GM18909 (cell line): Measurements from ENCODE around the gene PCDHGA1.
"Not testable (repeated sequence)": the region's sequence is repeated elsewhere in the genome, so short reads cannot be mapped to it uniquely, and the experiment has no call there.

Source experiments
- ATAC-seq: cut with Tn5 transposase; IDR thresholded peaks from one replicate; pipeline ENCODE4 v1.9.1; 2021; ENCODE audit warnings: mild to moderate bottlenecking; ENCODE audit not compliant: unreplicated experiment, poor library complexity

PCDHGA1 gene

DNA sequence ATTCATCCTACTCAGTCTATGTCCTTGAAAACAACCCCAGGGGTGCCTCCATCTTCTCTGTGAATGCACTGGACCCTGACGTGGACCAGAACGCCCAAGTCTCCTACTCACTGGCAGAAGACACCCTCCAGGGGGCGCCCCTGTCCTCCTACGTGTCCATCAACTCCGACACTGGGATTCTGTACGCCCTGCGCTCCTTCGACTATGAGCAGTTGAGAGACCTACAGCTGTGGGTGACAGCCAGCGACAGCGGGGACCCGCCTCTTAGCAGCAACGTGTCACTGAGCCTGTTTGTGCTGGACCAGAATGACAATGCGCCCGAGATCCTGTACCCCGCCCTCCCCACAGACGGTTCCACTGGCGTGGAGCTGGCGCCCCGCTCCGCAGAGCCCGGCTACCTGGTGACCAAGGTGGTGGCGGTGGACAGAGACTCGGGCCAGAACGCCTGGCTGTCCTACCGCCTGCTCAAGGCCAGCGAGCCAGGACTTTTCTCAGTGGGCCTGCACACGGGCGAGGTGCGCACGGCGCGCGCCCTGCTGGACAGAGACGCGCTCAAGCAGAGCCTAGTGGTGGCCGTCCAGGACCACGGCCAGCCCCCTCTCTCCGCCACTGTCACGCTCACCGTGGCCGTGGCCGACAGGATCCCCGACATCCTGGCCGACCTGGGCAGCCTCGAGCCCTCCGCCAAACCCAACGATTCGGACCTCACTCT, 45.3 kb downstream of the PCDHGA1 start:
- ATAC-seq = not testable (repeated sequence)

DNA sequence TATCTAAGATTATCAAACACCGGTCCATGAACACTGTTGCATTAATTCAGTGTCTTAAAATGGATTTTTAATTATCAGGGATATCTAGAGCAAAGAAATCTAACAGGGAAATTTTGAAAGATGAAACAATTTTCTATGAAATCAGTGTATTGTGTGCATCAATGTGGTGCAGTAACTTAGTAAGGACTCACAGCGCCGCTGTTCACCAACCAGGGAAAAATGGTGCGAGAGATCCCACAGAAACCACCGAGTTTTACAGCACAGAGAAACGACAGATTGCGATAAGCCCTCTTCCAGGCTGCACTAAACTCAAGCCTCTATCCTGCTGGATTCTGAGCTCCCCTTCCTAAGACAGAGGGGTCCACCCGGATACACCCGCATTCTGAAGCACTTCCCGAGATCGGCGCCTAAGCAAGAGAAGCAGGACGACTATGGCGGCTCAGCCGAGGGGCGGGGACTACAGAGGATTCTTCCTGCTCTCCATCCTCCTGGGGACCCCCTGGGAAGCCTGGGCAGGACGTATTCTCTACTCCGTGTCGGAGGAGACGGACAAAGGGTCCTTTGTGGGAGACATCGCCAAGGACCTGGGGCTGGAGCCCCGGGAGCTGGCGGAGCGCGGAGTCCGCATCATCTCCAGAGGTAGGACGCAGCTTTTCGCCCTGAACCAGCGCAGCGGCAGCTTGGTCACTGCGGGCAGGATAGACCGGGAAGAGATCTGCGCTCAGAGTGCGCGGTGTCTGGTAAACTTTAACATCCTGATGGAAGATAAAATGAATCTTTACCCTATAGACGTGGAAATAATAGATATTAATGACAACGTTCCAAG, 52.4 kb downstream of the PCDHGA1 start, which contains the start of gene PCDHGA7:
Gene PCDHGA7, plus strand, starts transcription at position 274 of the 826 bp plus-strand sequence. Its CDS starts 158 bp downstream, at position 432.
- no peak for ATAC-seq

DNA sequence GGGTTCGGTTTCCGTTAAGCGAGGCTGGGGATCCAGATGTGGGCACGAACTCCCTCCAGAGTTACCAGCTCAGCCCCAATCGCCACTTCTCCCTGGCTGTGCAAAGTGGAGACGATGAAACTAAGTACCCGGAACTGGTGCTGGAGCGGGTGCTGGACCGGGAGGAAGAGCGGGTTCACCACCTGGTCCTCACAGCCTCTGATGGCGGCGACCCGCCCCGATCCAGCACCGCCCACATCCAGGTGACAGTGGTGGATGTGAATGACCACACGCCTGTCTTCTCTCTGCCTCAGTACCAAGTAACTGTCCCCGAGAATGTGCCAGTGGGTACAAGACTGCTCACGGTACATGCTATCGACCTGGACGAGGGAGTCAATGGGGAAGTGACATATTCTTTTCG, 53.0 kb downstream of the PCDHGA1 start:
- ATAC-seq = no peak

DNA sequence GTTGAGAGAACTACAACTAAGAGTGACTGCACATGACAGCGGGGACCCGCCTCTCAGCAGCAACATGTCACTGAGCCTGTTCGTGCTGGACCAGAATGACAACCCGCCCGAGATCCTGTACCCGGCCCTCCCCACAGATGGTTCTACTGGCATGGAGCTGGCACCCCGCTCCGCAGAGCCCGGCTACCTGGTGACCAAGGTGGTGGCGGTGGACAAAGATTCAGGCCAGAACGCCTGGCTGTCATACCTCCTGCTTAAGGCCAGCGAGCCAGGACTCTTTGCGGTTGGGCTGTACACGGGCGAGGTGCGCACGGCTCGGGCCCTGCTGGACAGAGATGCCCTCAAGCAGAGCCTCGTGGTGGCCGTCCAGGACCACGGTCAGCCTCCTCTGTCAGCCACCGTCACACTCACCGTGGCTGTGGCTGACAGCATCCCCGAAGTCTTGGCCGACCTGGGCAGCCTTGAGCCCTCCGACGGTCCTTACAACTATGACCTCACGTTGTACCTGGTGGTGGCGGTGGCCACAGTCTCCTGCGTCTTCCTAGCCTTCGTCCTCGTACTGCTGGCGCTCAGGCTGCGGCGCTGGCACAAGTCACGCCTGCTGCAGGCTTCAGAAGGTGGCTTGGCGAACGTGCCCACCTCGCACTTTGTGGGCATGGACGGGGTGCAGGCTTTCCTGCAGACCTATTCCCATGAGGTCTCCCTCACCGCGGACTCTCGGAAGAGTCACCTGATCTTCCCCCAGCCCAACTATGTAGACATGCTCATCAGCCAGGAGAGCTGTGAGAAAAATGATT, 54.4 kb downstream of the PCDHGA1 start:
- ATAC-seq = no peak

DNA sequence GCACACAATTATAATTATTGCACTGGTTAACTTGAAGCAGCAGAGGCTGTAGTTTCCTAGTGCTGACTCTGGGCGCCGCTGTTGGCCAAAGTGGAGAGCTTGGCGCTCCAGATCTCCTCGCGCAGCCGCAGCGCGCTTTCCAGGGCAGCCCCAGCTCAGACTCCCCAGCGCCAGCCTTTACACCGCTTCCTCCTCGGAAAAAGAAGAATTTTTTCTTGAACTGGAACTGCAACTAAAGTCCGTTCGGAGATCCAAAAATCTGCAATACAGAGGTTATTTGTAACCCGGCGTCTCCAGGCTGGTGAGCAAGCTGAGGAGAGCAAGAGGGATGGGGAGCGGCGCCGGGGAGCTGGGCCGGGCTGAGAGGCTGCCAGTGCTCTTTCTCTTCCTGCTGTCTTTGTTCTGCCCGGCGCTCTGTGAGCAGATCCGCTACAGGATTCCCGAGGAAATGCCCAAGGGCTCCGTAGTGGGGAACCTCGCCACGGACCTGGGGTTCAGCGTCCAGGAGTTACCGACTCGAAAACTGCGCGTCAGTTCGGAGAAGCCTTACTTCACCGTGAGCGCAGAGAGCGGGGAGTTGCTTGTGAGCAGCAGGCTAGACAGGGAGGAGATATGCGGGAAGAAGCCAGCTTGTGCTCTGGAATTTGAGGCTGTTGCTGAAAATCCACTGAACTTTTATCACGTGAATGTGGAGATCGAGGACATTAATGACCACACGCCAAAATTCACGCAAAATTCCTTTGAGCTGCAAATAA, 57.4 kb downstream of the PCDHGA1 start, which contains the start of gene PCDHGB4:
Gene PCDHGB4, plus strand, starts transcription at position 142 of the 755 bp plus-strand sequence. Its CDS starts 187 bp downstream, at position 329.
- not testable (repeated sequence) for ATAC-seq

DNA sequence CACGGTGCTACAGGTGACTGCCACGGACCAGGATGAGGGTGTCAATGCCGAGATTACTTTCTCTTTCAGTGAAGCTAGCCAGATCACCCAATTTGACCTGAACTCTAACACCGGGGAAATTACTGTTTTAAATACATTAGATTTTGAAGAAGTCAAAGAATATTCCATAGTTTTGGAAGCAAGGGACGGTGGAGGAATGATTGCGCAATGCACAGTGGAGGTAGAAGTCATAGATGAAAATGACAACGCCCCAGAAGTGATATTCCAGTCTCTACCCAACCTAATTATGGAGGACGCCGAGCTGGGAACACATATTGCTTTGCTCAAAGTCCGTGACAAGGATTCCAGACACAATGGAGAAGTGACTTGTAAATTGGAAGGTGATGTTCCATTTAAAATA, 58.3 kb downstream of the PCDHGA1 start:
- no peak for ATAC-seq

DNA sequence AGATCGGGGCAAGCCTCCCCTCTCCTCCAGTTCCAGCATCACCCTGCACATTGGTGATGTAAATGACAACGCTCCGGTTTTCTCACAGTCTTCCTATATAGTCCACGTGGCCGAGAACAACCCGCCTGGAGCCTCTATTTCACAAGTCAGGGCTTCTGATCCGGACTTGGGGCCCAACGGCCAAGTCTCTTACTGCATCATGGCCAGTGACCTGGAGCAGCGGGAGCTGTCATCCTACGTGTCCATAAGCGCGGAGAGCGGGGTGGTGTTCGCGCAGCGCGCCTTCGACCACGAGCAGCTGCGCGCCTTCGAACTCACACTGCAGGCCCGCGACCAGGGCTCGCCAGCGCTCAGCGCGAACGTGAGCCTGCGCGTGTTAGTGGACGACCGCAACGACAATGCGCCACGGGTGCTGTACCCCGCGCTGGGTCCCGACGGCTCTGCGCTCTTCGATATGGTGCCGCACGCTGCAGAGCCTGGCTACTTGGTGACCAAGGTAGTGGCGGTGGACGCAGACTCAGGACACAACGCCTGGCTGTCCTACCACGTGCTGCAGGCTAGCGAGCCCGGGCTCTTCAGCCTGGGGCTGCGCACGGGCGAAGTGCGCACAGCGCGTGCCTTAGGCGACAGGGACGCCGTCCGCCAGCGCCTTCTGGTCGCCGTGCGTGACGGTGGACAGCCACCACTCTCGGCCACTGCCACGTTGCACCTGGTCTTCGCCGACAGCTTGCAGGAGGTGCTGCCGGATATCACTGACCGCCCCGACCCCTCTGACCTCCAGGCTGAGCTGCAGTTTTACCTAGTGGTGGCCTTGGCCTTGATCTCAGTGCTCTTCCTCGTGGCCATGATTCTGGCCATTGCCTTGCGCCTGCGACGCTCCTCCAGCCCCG, 59.1 kb downstream of the PCDHGA1 start:
- ATAC-seq = no peak

DNA sequence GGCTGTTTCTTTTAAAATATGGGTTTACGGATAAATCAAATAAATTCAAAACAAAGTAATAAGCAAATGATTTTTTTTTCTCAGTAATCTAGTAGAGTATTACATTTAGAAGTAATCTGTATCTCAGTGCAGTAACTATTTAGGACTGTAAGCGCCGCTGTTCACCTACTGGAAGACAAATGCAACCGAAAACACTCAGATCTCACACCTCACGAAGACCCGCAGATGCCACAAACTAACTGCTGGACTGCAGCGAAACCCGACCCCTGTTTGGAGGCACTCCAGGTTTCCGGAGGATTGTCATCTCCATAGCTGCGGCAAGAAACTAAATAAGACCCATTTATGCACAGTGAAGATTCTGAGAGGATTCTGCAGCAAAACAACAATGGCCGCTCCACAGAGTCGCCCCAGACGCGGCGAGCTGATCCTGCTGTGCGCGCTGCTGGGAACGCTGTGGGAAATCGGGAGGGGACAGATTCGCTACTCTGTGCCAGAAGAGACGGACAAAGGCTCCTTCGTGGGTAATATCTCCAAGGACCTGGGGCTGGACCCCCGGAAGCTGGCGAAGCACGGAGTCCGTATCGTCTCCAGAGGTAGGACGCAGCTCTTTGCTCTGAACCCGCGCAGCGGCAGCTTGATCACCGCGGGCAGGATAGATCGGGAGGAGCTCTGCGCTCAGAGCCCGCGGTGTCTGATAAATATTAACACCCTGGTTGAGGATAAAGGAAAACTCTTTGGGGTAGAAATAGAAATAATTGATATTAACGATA, 62.3 kb downstream of the PCDHGA1 start, which contains the start of gene PCDHGA8:
Gene PCDHGA8, plus strand, starts transcription at position 205 of the 770 bp plus-strand sequence. Its CDS starts 181 bp downstream, at position 386.
- ATAC-seq = no peak

DNA sequence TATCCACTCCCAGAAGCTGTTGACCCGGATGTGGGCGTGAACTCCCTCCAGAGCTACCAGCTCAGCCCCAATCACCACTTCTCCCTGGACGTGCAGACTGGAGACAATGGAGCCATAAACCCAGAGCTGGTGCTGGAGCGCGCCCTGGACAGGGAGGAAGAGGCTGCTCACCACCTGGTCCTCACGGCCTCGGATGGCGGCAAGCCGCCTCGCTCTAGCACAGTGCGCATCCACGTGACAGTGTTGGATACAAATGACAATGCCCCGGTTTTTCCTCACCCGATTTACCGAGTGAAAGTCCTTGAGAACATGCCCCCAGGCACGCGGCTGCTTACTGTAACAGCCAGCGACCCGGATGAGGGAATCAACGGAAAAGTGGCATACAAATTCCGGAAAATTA, 63.0 kb downstream of the PCDHGA1 start:
- ATAC-seq = no peak

DNA sequence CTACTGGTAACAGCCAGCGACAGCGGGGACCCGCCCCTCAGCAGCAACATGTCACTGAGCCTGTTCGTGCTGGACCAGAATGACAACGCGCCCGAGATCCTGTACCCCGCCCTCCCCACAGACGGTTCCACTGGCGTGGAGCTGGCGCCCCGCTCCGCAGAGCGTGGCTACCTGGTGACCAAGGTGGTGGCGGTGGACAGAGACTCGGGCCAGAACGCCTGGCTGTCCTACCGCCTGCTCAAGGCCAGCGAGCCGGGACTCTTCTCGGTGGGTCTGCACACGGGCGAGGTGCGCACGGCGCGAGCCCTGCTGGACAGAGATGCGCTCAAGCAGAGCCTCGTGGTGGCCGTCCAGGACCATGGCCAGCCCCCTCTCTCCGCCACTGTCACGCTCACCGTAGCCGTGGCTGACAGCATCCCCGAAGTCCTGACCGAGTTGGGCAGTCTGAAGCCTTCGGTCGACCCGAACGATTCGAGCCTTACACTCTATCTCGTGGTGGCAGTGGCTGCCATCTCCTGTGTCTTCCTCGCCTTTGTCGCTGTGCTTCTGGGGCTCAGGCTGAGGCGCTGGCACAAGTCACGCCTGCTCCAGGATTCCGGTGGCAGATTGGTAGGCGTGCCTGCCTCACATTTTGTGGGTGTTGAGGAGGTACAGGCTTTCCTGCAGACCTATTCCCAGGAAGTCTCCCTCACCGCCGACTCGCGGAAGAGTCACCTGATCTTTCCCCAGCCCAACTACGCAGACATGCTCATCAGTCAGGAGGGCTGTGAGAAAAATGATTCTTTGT, 64.3 kb downstream of the PCDHGA1 start:
- ATAC-seq = not testable (repeated sequence)

DNA sequence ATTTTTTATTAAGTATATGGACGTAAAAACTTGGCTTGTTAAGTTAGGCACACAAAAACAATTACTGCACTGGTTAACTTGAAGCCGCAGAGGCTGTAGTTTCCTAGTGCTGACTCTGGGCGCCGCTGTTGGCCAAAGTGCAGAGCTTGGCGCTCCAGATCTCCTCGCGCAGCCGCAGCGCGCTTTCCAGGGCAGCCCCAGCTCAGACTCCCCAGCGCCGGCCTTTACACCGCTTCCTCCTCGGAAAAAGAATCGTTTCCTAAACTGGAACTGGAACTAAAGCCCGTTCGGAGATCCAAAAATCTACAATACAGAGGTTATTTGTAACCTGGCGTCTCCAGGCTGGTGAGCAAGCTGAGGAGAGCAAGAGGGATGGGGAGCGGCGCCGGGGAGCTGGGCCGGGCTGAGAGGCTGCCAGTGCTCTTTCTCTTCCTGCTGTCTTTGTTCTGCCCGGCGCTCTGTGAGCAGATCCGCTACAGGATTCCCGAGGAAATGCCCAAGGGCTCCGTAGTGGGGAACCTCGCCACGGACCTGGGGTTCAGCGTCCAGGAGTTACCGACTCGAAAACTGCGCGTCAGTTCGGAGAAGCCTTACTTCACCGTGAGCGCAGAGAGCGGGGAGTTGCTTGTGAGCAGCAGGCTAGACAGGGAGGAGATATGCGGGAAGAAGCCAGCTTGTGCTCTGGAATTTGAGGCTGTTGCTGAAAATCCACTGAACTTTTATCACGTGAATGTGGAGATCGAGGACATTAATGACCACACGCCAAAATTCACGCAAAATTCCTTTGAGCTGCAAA, 67.6 kb downstream of the PCDHGA1 start, which contains the start of gene PCDHGB5:
Gene PCDHGB5, plus strand, starts transcription at position 192 of the 796 bp plus-strand sequence. Its CDS starts 181 bp downstream, at position 373.
- ATAC-seq = peak; percentile 85

DNA sequence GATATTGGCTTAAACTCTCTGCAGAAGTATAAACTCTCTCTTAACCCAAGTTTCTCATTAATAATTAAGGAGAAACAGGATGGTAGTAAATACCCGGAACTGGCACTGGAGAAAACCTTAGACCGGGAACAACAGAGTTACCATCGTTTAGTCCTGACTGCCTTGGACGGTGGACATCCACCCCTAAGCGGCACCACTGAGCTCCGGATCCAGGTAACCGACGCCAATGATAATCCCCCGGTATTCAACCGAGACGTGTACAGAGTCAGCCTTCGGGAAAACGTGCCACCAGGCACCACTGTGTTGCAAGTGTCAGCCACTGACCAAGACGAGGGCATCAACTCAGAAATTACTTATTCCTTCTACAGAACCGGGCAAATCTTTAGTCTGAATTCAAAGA, 68.3 kb downstream of the PCDHGA1 start:
- ATAC-seq = no peak

DNA sequence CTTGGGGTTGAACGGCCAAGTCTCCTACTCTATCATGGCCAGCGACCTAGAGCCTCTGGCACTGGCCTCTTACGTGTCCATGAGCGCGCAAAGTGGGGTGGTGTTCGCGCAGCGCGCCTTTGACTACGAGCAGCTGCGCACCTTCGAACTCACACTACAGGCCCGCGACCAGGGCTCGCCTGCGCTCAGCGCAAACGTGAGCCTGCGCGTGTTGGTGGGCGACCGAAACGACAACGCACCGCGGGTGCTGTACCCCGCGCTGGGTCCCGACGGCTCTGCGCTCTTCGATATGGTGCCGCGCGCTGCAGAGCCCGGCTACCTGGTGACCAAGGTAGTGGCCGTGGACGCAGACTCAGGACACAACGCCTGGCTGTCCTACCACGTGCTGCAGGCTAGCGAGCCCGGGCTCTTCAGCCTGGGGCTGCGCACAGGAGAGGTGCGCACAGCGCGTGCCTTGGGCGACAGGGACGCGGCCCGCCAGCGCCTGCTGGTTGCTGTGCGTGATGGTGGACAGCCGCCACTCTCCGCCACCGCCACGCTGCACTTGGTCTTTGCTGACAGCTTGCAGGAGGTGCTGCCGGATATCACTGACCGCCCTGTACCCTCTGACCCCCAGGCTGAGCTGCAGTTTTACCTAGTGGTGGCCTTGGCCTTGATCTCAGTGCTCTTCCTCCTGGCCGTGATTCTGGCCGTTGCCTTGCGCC, 69.4 kb downstream of the PCDHGA1 start:
- ATAC-seq = no peak

DNA sequence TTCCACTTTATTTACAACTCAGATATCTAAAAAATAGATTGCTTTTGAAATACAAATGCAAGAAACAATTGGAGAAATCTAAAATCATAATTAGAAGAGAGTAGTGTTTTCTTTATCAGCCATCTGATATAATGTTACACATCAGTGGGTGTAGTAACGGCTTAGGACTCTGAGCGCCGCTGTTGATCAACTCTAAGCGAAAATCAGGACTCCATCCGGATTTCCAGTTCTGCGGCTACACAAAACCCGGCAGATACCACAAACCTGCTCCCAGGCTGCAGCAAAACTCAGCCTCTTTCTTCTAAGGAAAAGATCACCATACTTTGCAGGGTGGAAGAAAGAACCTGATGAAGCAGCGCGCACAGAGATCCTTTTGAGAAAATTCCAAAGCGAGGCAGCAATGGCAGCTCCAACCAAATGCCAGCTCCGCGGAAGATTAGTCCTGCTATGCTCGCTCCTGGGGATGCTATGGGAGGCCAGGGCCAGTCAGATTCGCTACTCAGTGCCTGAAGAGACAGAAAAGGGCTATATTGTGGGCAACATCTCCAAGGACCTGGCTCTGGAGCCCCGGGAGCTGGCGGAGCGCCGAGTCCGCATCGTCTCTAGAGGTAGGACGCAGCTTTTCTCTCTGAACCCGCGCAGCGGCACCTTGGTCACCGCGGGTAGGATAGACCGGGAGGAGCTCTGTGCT, 72.4 kb downstream of the PCDHGA1 start, which contains the start of gene PCDHGA9:
Gene PCDHGA9, plus strand, starts transcription at position 226 of the 691 bp plus-strand sequence. Its CDS starts 175 bp downstream, at position 401.
- ATAC-seq = no peak

DNA sequence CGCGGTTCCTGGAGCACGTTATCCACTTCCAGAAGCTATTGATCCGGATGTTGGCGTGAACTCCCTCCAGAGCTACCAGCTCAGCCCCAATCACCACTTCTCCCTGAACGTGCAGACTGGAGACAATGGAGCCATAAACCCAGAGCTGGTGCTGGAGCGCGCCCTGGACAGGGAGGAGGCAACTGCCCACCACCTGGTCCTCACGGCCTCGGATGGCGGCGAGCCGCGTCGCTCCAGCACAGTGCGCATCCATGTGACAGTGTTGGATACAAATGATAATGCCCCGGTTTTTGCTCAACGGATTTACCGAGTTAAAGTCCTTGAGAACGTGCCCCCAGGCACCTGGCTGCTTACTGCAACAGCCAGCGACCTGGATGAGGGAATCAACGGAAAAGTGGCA, 73.1 kb downstream of the PCDHGA1 start:
- no peak for ATAC-seq
